Spinal cord (tissue), 10 donors: Measurements from ENCODE around the gene NAALADL1. TPM values are rescaled to one million over a fixed set of nuclear protein-coding genes. Genes with fewer than 3 reads are reported as not detected.
"Not testable (repeated sequence)": the region's sequence is repeated elsewhere in the genome, so short reads cannot be mapped to it uniquely, and the experiment has no call there.

Source experiments
- DNase-seq, 6 donors: peaks; one replicate each; pipeline versions ENCODE4 v3.0.0 to v3.0.0-alpha.2; 2013 to 2015; ENCODE audit warnings: low spot score in 6 of 6, low read depth in 4 of 6
- H3K27ac ChIP-seq: one replicate; pipeline ENCODE4 v1.5.1; 2013; ENCODE audit warnings: low read depth, low read length, control low read depth
- H3K27me3 ChIP-seq: one replicate; pipeline ENCODE4 v1.6.1; 2013; ENCODE audit warnings: low read length; ENCODE audit not compliant: control insufficient read depth, insufficient read depth
- H3K36me3 ChIP-seq: one replicate; pipeline ENCODE4 v1.6.1; 2013; ENCODE audit warnings: low read length; ENCODE audit not compliant: control insufficient read depth, insufficient read depth
- H3K4me1 ChIP-seq: one replicate; pipeline ENCODE4 v1.6.1; 2013; ENCODE audit warnings: low read length; ENCODE audit not compliant: control insufficient read depth, insufficient read depth
- H3K4me3 ChIP-seq: one replicate; pipeline ENCODE4 v1.5.1; 2013; ENCODE audit warnings: low read depth, low read length, control low read depth
- H3K9me3 ChIP-seq: one replicate; pipeline ENCODE4 v1.6.1; 2013; ENCODE audit warnings: low read length; ENCODE audit not compliant: control insufficient read depth, insufficient read depth
- WGBS: methylation state at CpG from one replicate; pipeline ENCODE4 v1.1.5; 2013; ENCODE audit warnings: missing lambda C conversion rate; ENCODE audit not compliant: insufficient coverage; 5-methylcytosine and 5-hydroxymethylcytosine counted together
- polyA plus RNA-seq, 2 donors: library from polyadenylated mRNA; unstranded; fragments of 120-200 nt; gene quantifications; one replicate each; pipeline ENCODE4 v1.2.1, GENCODE V29; 2013; ENCODE audit not compliant: insufficient read length in 2 of 2
- total RNA-seq, 2 donors: library from RNA; depleted of rRNA in 1 of 2; stranded (reverse); fragments of 120-200 nt in 1 of 2; fragments of >200 nt in 1 of 2; gene quantifications; one replicate each; pipeline versions ENCODE4 v1.2.3 to v1.2.4, GENCODE V29; 2013 to 2014
- donor health status: healthy.

NAALADL1 gene
- total and polyA plus RNA-seq, 4 donors, result 5.5 to 25.2 (median 7.9) TPM

DNA sequence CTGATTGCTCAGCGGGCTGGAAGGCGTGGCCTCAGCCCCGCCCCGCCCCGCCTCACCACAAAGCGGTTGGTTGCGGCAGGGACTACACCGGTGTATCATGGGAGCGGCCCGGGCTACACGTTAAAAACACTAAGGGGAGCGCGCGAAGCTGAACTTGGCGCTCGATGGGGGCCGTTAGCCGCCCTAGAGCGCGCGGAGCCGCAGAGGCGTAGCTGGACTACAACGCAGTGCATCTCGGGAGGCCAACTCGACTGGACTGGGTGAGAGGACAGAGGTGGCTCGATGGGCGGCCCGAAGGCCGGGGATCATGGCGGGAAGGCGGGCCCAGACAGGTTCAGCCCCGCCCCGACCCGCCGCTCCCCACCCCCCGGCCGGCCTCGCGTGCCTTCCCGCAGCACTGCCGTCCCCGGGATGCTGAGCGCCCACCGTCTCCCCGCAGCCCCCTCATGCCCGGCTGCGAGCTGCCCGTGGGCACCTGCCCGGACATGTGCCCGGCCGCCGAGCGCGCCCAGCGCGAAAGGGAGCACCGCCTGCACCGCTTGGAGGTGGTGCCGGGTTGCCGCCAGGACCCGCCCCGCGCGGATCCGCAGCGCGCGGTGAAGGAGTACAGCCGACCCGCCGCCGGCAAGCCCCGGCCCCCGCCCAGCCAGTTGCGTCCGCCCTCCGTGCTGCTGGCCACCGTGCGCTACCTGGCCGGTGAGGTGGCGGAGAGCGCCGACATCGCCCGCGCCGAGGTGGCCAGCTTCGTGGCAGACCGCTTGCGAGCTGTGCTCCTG lies 17.3 kb downstream of the NAALADL1 start, which contains the start of gene SAC3D1:
TSS of gene SAC3D1 (plus strand) at position 364 of the 776 bp plus-strand sequence. CDS start at position 447, 83 bp downstream.
- Histone ChIP-seq H3K36me3 (peaks cover 64% of the 10 kb centered on the region), H3K9me3 (no peaks in the 10 kb centered on the region), H3K27me3 (no peaks in the 10 kb centered on the region), H3K27ac (peak within 1 kb of the TSS; percentile 98), H3K4me3 (peak within 1 kb of the TSS; percentile 89), H3K4me1 (peaks cover 32% of the 10 kb centered on the region)
- WGBS, result under 1% methylated on average over 91 of the region's 91 CpGs
- DNase-seq, result peak; percentile 72 to 97 (median 84)

GRCh38 chr11:65040520-65040846 lies 17.9 kb downstream of the NAALADL1 start:
- Histone ChIP-seq H3K27me3 (no peaks in the 10 kb centered on the region), H3K4me3 (peak overlapping the region; percentile 89), H3K4me1 (peaks cover 32% of the 10 kb centered on the region), H3K27ac (peak overlapping the region; percentile 98), H3K9me3 (no peaks in the 10 kb centered on the region), H3K36me3 (peaks cover 64% of the 10 kb centered on the region)
- no peak for DNase-seq
- 0% methylated on average over 6 of the region's 7 CpGs for WGBS

GRCh38 chr11:65036931-65037330 lies 21.4 kb downstream of the NAALADL1 start:
- peak in 4 of 6 donors; percentile 4 to 66 (median 28) for DNase-seq
- 100% methylated on average over 2 of the region's 6 CpGs for WGBS
- H3K4me1 ChIP-seq, result peaks cover 14% of the 10 kb centered on the region
- H3K36me3 ChIP-seq, result peaks cover 72% of the 10 kb centered on the region
- H3K27me3 ChIP-seq, result no peaks in the 10 kb centered on the region
- H3K9me3 ChIP-seq, result no peaks in the 10 kb centered on the region
- H3K4me3 ChIP-seq, result no peak overlapping the region
- H3K27ac ChIP-seq, result no peak overlapping the region

- no peaks in the 10 kb centered on the region for H3K27me3 ChIP-seq
- 81% methylated on average over 11 of the region's 11 CpGs for WGBS
These were observed 22.8 kb downstream of the NAALADL1 start for GRCh38 chr11:65035579-65035978.

DNA sequence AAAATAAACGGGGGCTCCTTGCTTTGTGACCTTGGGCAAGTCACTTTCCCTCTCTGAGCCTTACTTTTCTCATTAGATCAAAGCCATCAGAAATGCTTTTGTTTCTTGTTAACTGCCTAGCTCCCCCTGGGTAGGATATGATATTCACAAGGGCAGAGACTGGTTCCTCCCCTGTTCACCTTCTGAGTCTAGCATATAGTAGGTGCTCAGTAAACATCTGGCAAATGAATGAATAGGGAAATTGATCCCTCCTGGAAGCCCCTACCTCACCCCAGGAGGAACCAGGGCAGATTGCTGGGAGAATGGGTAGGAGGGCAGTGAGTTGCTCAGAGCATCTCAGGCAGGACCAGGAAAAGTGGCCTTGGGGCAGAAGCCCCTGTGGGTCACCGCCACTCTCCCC lies 23.9 kb downstream of the NAALADL1 start:
- Histone ChIP-seq H3K27me3 (no peaks in the 10 kb centered on the region), H3K4me3 (no peak overlapping the region), H3K36me3 (peaks cover 72% of the 10 kb centered on the region), H3K4me1 (peaks cover 8% of the 10 kb centered on the region), H3K9me3 (no peaks in the 10 kb centered on the region), H3K27ac (no peak overlapping the region)
- WGBS, result 94% methylated on average over 2 of the region's 2 CpGs
- no peak for DNase-seq

More at GRCh38 chr11:65035579-65035978, 22.8 kb downstream of the NAALADL1 start:
- Histone ChIP-seq H3K4me1 (peaks cover 11% of the 10 kb centered on the region), H3K36me3 (peaks cover 79% of the 10 kb centered on the region), H3K9me3 (no peaks in the 10 kb centered on the region), H3K27ac (no peak overlapping the region), H3K4me3 (no peak overlapping the region)
- no peak for DNase-seq

DNA sequence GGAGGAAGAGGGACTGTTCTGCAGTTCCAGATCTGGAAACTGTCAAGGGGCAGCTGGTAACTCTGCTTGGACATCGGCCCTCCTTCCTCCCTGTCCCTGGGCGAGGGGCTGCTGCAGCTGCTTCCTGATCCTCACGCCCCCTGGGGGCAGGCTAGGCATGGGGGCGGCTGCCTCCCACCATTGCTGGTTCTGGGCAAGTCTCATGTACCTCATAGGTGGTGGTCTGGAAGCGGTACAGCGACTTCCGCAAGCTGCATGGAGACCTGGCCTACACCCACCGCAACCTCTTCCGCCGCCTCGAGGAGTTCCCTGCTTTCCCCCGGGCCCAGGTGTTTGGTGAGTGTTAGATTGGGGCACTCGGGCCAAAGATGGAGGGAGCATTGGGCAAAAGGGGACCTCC lies 26.1 kb downstream of the NAALADL1 start:
- peaks cover 13% of the 10 kb centered on the region for H3K4me1 ChIP-seq
- H3K9me3 ChIP-seq, result no peaks in the 10 kb centered on the region
- no peak overlapping the region for H3K27ac ChIP-seq
- 87% methylated on average over 12 of the region's 13 CpGs for WGBS
- no peak overlapping the region for H3K4me3 ChIP-seq
- DNase-seq, result no peak
- peaks cover 53% of the 10 kb centered on the region for H3K36me3 ChIP-seq
- no peaks in the 10 kb centered on the region for H3K27me3 ChIP-seq

DNA sequence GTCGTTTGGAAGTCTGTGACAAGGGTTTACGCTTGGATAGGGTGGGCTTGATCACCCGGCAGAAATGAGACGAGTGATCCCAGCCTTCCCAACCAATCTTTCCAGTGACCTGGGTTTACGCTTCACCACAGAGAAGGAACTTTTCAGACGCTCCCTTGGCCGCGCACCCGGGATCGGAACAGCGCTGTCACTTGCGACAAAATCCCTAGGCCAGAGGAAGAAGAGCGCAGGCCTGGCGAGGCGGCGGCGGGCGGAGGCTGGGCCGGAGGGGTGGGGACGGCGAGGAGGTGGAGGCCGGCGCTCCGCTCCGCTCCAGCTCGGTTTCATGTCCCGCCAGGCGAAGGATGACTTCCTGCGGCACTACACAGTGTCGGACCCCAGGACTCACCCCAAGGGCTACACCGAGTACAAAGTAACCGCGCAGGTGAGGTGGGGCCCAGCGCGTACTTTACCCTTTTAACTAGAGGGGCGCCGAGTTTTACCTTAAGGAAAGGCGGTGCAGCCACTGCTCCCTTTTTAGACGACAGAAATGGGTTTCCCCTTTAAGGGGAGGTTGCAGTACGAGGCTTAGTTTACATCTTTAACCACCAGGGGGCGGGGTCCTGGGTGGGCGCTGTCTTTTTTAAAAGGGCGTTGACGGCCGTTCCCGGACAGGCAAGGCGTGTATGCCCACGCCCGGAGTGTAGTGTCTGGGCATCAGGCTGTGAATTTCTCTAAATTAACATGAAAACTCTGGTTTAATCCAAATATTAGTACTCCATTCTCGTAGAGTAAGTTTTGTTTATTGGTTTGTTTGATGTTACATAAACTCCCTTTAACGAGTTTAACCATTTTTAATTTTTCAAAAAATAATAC lies 30.9 kb downstream of the NAALADL1 start, which contains the start of gene SNX15:
TSS of gene SNX15 (plus strand) at position 227 of the 855 bp plus-strand sequence. CDS start at position 326, 99 bp downstream.
- H3K4me3 ChIP-seq, result peak within 1 kb of the TSS; percentile 76
- 0% methylated on average over 31 of the region's 51 CpGs for WGBS
- H3K27me3 ChIP-seq, result no peaks in the 10 kb centered on the region
- H3K36me3 ChIP-seq, result peaks cover 16% of the 10 kb centered on the region
- peaks cover 5% of the 10 kb centered on the region for H3K4me1 ChIP-seq
- H3K9me3 ChIP-seq, result no peaks in the 10 kb centered on the region
- peak within 1 kb of the TSS; percentile 94 for H3K27ac ChIP-seq
- DNase-seq, result peak; percentile 94 to 99 (median 96)

- Histone ChIP-seq H3K36me3 (peaks cover 14% of the 10 kb centered on the region), H3K27ac (peak overlapping the region; percentile 6), H3K4me1 (peaks cover 5% of the 10 kb centered on the region), H3K9me3 (no peaks in the 10 kb centered on the region), H3K27me3 (no peaks in the 10 kb centered on the region), H3K4me3 (peak overlapping the region; percentile 76)
- 48% methylated on average over 6 of the region's 10 CpGs for WGBS
- DNase-seq, result no peak
These were observed 31.5 kb downstream of the NAALADL1 start for GRCh38 chr11:65026810-65027209.

DNA sequence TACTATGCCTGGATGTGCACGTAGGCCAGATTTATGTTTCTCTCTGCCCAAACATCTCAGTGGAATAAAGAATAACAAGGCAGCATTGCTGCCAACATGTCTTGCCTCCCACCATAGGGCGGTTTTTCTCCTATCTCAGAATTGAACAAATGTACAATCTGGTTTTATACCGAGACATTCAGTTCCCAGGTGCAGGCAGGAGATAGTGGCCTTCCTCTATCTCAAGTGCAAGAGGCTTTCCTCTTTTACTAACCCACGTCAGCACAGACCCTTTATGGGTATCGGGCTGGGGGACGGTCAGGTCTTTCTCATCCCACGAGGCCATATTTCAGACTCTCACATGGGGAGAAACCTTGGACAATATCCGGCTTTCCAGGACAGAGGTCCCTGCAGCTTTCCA lies 34.9 kb downstream of the NAALADL1 start:
- H3K36me3 ChIP-seq, result peaks cover 38% of the 10 kb centered on the region
- not testable (repeated sequence) for H3K27ac ChIP-seq, H3K4me3 ChIP-seq, H3K27me3 ChIP-seq, H3K9me3 ChIP-seq, DNase-seq, H3K4me1 ChIP-seq
- 59% methylated on average over 3 of the region's 8 CpGs for WGBS
